Measurements from ENCODE around the gene MXI1. TPM values are rescaled to one million over a fixed set of nuclear protein-coding genes. Genes with fewer than 3 reads are reported as not detected.
"Not testable (repeated sequence)": the region's sequence is repeated elsewhere in the genome, so short reads cannot be mapped to it uniquely, and the experiment has no call there.

The MXI1 gene
- total RNA-seq, 1 donor from 2014 or later, result 75.2 TPM

DNA sequence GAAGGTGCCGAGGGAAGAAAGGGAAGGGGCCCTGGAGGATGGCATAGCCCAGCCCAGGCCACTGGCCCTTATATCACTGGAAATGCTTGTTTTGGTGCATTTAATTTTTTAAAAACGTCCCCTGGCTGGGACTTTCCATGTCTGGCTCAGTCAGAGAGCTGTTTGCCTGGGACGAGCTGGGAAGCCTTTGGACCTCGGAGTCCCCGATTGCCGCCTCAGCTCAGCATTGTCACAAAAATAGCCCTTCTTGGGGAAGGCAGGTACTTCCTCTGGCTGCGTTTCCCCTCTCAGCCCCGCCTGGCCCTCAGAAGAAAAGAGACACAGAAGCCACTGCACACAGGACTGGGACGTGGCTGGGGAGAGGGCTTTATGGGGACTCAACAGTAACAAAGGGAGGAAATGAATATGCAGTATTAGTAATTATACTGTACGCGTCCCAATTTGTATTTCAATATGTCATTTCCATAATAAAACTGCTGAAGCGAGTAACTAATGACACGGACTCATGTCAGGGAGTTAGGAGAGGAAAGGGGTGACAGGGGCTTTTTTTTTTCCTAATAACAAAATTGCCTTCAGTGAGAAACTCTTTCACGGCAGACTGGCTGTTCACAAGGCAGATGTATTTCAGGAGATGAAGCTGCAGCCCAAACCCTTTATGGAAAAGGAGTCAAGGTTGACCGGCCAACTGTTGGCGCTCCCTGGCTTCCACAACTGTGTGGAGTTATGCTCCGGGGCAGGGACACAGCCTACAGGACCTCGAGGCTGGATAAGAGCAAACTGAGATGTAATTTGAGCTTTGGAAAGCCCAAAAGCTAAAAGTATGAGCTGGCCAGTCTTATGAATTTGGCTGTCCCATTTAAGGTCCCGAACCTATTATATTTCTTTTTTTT lies 31.0 kb upstream of the MXI1 start:
- peak; percentile 56 for ATAC-seq (ENCODE audit: poor library complexity)
- no peak for DNase-seq
- intact Hi-C loops (cut with DNase I), result no loop called here

DNA sequence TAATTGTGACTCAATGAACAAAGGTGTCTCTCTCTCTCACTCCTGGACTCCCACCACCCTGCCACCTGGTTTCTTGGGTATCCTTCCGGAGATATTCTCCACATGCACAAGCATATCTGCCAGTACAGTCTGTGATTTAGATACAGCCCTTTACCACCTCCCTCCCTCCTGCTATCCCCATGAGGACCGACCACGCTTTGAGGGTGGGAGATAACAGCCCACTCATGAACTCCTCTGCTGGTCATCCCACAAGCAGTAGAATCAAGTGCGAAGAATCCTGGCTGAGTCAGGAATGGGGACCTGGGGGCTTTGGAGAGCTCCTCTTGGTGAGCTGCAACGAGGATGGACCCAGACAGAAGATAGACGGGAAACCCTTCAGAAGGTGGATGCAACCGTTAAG lies 28.2 kb upstream of the MXI1 start:
- ATAC-seq (ENCODE audit: poor library complexity) (no peak), DNase-seq (no peak)
- intact Hi-C loops (cut with DNase I), result no loop called here

DNA sequence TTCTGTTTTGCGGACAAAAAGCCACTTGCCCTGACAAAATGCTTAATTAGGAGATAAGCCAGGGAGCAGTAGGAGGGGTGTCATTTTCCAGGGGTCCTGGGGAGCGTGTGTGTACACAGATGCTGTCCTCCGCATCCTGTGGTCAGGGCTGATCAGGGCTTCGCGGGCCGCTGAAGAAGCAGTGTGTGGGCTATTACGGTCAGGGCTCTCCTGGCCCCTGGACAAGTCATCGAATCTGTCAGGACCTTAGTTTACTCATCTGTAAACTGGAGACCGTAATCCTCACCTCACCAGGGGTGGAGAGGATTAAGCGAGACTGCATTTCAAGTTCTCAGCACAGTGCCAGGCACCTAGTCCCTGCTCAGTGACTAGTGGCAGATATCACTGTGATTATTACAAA lies 26.0 kb upstream of the MXI1 start:
- no peak for ATAC-seq (ENCODE audit: poor library complexity)
- intact Hi-C loops (cut with DNase I), result no loop called here
- no peak for DNase-seq

DNA sequence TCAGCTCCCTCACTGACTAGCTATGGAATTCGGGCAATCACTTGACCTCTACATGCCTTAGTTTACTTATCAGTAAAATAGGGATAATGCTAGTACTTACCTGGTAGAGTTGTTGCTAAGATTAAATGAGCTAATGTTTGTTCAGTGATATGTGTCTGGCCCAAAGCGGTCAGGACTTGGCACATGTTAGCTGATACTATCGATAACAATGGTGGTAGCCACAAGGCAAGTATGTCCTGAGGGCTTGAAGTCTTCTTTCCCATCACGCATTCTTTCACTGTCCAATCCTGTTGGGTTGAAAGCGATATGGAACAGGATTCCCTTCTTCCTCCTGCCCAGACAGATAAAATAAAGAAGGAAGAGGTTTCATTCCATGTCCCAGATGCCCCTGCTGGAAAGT lies 25.5 kb upstream of the MXI1 start:
- ATAC-seq (ENCODE audit: poor library complexity) (no peak), DNase-seq (no peak)

DNA sequence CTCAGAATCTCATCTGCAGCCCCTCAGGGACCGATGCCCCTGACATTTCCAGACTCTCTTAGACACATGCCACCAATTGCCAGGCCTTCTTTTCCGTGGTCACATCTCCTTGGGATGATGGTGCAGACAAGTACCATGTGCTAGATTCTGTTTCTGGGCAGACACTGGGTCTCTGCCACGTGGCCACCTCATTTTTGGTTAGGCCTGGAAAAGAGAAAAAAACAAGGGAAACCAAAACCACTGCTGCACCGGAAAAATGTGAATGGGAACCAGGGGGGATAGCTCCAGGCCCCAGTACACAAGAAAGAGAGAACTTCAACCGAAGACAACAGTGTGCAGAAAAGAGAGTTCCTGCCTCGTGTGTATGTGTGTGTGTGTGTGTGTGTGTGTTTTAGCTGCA lies 23.0 kb upstream of the MXI1 start:
- intact Hi-C loops (cut with DNase I), result no loop called here
- ATAC-seq (ENCODE audit: poor library complexity) (no peak), DNase-seq (no peak)

More for the DNA sequence above, 25.5 kb upstream of the MXI1 start:
- intact Hi-C loops (cut with DNase I), result no loop called here

DNA sequence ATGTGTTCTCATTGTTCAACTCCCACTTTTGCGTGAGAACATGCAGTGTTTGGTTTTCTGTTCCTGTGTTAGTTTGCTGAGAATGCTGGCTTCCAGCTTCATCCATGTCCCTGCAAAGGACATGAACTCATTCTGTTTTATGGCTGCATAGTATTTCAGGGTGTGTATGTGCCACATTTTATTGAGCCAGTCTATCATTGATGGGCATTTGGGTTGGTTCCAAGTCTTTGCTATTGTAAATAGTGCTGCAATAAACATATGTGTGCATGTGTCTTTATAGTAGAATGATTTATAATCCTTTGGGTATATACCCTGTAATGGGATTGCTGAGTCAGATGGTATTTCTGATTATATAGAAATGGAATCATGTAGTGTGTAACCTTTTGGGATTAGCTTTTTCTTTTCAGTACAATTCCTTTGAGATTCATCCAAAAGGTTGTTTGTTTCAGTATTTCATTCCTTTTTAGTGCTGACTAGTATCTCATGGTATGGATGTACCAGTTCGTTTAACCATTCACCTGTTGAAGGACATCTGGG lies 21.7 kb upstream of the MXI1 start:
- intact Hi-C loops (cut with DNase I); DNase-seq: not testable (repeated sequence)

DNA sequence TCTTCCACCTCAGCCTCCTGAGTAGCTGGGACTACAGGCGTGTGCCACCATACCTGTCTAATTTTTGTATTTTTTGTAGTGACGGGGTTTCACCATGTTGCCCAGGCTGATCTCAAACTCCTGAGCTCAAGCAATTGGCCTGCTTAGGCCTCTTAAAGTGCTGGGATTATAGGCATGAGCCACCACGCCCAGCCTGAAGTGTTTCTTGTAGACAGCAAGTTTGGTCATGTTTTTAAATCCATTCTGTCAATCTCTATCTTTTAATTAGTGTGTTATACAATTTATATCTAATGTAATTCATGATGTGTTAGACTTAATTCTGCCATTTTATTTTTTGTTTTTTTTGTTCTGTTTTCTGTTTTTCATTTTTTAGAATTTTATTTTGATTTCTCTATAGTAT lies 17.2 kb upstream of the MXI1 start:
- DNase-seq, result no peak
- intact Hi-C loops (cut with DNase I), result no loop called here

More for the DNA sequence above, 21.7 kb upstream of the MXI1 start:
- ATAC-seq (ENCODE audit: poor library complexity), result not testable (repeated sequence)

DNA sequence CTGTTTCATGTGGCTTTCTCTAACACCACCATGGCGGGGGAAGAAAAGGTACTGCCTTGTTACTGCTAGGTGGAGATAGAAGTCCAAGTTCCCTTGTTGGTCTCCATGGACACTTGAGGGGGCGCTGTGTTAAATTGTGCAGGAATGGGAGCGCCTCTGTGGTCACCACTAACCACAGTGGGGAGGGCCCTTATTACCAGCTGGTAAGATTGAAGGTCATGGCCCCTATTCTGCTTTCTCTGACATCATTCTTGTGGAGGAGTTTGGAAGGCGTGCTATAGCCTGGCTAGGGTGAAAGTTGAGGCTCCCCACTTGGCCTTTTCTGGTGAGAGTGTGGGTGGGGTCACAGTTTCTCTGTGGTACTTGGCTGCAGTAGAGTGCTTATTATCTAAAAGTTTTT lies 14.9 kb upstream of the MXI1 start:
- ATAC-seq (ENCODE audit: poor library complexity), result no peak
- intact Hi-C loops (cut with DNase I), result no loop called here
- no peak for DNase-seq

More for the DNA sequence above, 17.2 kb upstream of the MXI1 start:
- ATAC-seq (ENCODE audit: poor library complexity), result no peak

DNA sequence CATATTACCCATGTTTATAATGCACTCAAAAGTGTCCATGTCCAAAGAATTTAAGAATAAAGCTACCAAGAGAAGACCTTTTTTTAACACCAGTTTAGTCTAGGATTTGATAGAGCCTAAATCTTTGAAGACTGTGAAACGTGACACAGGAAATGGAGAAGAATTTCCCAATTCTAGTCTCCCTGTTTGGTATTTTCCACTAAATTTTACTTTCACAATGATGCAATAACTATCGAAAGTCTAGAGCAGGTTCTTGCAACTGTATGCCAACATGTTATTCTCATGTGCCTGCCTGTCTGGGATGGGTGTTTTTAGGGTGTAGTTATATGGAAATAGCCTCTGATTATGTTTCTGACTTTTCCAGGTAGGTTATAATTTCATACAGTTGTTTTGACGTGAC lies 6.9 kb upstream of the MXI1 start:
- intact Hi-C loops (cut with DNase I), result no loop called here
- DNase-seq, result no peak
- no peak for ATAC-seq (ENCODE audit: poor library complexity)

DNA sequence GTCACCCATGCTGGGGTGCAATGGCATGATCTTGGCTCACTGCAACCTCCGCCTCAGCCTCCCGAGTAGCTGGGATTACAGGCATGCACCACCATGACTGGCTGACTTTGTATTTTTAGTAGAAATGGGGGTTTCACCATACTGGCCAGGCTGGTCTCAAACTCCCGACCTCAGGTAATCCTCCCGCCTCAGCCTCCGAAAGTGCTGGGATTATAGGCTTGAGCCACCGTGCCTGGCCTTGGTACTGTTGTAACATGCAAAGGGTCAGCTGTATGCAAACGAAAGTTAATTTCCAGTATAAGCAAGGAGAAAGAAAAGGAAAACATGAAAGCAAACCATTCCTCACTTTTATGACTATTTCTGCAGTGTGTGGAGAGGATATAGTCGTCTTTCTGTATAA lies 6.4 kb upstream of the MXI1 start:
- DNase-seq; ATAC-seq (ENCODE audit: poor library complexity); intact Hi-C loops (cut with DNase I): not testable (repeated sequence)

DNA sequence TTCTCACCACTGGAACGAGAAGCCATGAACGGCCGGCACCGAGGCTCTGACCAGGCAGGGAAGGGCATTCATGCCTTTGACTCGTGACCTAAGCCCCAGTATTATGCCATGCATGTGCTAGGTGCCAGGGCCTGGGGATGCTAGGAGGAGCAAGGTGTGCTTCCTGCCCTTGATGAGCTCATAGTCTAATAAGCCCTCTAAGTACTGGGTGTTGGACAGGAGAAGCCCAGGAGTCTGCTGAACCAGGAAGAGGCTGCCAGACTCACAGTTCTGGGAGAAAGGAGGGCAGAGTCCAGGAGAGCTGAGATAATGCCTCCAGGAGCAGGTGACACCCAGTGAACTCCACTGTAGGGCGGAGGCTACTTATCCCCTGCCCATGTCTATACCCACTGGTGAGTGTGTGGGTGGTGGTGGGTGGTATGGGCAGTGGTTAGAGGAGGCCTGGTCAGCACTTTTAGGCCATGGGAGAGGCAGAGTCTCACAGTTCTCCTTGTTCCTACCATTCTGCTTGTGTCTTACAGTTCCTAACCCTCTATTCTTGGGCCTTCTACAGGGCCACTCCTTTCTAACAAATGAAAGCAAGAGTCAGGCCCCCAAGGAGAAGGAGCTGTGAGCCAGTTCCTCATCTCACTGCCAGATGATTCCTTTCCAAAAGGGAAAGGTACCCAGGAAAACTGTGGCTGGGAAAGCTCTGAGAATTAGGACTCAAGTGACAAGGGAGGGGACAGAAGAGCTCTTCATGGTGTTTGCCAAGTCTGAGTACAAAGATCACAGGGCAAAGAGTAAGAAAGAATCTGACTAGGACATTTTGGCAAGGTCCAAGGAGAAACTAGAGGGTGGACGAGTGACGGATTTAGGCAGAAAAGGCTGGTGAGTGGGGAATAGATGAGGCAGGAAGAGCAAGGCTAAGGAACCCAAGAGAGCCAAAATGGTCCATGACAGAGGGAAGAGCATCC lies 3.6 kb upstream of the MXI1 start:
- ATAC-seq (ENCODE audit: poor library complexity), result no peak
- intact Hi-C loops (cut with DNase I), result no loop called here
- DNase-seq, result no peak

DNA sequence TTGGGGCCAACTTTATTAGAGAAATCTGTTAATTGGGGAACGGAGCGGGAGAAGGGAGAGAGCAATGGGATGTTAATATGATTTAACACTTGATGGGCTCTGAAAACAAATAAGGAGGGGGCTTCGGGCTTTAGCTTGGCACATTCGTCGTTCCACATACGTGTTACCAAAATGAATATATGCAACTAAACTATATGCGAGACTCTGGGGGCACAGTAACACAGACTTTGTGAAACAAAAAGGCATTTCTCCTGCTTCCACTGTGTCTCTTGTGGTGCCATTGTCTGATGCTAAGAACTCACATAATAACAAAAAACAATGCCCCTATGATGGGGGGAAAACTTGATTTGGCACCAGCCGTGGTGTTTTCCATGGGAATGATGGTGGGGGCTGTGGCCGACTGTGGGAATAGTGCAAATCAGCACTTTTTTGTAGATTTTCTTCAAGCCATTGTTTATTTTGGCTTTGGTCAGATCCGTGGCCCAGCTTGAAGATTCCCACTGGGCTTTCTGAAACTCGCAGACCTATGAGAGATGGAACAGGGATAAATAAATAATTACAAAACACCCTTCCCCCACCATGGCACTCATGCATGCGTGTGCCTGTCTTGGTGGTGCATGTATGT lies 2.2 kb upstream of the MXI1 start:
- intact Hi-C loops (cut with DNase I), result loop anchor here (5.0 kb wide), 2 partner anchors 63 to 72 kb away; no protein-coding TSS in a partner anchor
- ATAC-seq (ENCODE audit: poor library complexity), result no peak
- DNase-seq, result no peak

DNA sequence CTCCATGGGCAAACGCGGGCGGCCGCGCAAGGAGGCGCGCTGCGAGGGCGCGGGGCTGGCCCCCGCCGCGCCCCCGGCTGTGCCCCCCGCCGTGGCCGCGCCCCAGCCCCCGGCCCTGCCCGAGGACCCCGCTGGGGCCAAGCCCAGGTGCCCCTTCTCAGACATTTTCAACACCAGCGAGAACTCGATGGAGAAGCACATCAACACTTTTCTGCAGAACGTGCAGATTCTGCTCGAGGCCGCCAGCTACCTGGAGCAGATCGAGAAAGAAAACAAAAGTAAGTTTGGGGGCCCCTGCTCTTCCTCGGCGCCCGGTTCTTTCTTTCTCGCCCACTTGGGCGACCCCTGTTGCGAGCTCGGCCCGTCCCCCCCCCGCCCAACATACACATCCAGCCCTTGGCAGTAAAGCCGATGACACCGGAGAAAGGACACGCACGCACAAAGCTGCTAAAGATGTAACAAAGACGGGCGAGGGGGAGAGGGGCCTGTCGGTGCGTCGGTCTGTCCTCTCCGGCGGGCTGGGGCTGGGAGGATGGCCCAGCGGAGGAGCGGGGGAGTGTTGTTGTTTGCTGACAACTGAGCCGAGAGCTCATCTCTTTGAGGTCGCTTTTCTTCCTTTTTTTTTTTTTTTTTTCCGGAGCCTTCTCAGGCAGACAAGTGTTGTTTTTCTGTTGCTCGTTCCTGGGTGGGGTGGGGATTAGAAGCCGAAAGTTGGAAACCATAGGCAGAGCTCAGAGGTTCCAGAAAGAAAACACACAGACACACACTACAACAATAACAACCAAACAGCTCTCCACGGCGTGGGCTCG lies 604 bp downstream of the MXI1 start:
- intact Hi-C loops (cut with DNase I), result loop anchor here (5.0 kb wide), 2 partner anchors 66 to 69 kb away; no protein-coding TSS in a partner anchor
- ATAC-seq (ENCODE audit: poor library complexity), result no peak
- peak; percentile 66 for DNase-seq

DNA sequence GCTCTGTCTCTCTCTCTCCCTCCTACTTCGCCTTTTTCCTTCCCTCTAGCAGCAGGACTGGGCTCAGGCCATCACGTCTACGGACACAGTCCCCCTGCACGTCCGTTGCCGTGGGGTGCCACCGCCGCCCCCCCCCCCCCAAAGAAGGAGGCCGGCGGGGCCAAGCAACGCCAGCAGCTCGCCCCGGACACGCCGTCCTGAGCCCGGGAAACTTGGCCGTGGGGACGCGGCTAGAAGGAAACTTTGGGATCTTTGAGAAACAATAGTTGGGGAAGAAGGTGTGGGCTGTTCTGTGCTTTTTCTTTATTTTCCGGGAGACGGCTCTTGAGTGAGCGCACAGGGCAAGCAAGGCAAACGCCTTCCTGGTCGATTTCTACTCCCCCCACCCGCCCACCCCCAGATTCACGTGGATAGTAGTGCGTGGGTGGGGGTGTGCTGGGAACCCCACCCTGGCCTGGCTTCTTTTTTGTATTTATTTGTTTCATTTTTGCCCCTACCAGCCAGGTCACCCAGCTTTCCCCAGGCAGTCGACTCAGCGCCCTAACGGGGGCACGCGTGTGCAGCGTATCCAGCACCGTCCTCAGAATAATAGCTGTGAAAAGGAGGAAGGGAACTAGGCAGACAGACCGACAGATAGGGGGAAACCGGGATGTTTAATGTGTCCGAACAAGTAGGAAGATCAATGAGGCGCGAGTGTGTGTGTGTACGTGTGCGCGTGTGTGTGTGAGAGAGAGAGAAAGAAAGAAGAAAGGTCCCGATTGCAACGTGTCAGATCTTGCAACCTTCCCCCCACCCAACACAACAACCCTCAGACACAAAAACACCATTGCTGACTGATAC lies 1.4 kb downstream of the MXI1 start:
- intact Hi-C loops (cut with DNase I), result loop anchor here (5.0 kb wide), 2 partner anchors 67 to 68 kb away; no protein-coding TSS in a partner anchor
- ATAC-seq (ENCODE audit: poor library complexity) (peak; percentile 37), DNase-seq (peak; percentile 59)

DNA sequence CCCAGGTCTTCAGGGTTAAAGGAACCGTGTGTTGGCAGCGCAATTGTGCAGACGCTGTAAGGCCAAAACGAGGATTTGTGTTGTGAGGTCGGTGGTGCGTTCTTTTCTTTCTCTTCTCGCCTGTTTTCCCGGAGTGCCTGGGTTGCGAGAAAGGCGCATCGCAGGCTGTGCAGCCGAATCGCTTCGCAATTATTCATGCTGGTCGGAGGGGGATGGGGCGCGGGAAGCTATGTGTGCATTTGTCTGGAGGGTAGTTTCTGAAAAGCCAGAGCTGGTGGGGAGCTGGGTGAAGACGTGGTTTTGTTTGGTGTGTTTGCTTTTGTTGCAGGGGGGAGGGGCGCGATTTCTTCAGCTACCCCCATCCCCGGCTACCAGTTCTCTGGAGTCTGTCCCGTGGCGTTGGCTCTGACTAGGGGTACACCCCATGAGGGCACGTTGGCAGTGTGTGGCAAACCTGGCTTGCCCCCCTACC lies 2.1 kb downstream of the MXI1 start:
- intact Hi-C loops (cut with DNase I), result loop anchor here (5.0 kb wide), 2 partner anchors 67 to 68 kb away; no protein-coding TSS in a partner anchor
- no peak for DNase-seq

DNA sequence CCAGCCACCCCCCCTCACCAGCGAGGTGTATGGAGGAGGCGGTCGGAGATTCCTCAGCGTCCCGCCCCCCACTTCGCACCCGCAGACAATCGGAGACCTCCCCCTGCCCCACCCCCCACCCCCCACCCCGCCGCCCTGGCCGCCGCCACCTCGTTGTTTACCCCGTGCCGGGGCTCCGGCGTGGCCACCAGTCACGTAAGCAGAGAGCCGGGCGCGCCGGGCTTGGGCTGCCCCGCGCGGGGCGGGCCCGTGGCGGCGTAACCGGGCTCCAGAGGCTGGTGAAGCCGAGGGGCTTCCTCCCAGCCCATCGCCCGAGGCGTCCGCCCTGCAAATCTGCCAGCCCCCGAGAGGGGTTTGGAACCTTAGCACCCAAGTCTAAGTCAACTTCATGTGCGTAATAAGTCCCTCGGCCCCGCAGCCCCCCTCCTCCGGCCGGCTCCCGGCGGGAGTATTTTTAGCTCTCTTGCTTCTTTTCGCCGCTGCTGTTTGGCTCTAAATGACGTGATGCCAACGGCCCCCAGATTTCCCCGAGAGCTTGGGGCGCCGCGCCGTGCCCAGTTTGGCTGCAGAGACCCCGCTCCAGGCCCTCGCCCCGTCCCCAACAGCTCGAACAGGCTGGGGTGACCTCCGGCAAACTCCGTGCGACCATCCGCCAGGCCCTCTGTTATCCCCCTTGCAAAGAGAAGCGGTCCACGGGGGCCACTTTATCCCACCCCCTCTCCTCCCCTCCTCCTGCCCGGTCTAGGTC lies 2.7 kb downstream of the MXI1 start:
- peak; percentile 75 for DNase-seq
- peak; percentile 51 for ATAC-seq (ENCODE audit: poor library complexity)
- intact Hi-C loops (cut with DNase I), result loop anchor here (5.0 kb wide), 2 partner anchors 67 to 68 kb away; no protein-coding TSS in a partner anchor

More for the DNA sequence above, 2.1 kb downstream of the MXI1 start:
- peak; percentile 9 for ATAC-seq (ENCODE audit: poor library complexity)
